Measurements from ENCODE around the gene EIF4G3.

The EIF4G3 gene

GRCh38 chr1:20987831-20988825, 188.6 kb downstream of the EIF4G3 start:
- no peak for DNase-seq

GRCh38 chr1:20983297-20983889, 193.3 kb downstream of the EIF4G3 start:
- no peak for DNase-seq

GRCh38 chr1:20982316-20982715, 194.4 kb downstream of the EIF4G3 start:
- DNase-seq: no peak

GRCh38 chr1:20981915-20982314, 194.8 kb downstream of the EIF4G3 start:
- DNase-seq: no peak

GRCh38 chr1:20980051-20980450, 196.6 kb downstream of the EIF4G3 start:
- DNase-seq: no peak

- no peak for DNase-seq
Measured at GRCh38 chr1:20978413-20978812, 198.3 kb downstream of the EIF4G3 start.

GRCh38 chr1:20975668-20976067, 201.0 kb downstream of the EIF4G3 start:
- DNase-seq: no peak

GRCh38 chr1:20974951-20975350, 201.7 kb downstream of the EIF4G3 start:
- no peak for DNase-seq

- DNase-seq: no peak
Measured at GRCh38 chr1:20974069-20974468, 202.6 kb downstream of the EIF4G3 start.

- DNase-seq: no peak
Measured at GRCh38 chr1:20972855-20973254, 203.8 kb downstream of the EIF4G3 start.

- peak in 1 of 2 donors; percentile 1 for DNase-seq
Measured at GRCh38 chr1:20964540-20965484, 211.9 kb downstream of the EIF4G3 start.

- no peak for DNase-seq
Measured at GRCh38 chr1:20962576-20963258, 214.0 kb downstream of the EIF4G3 start.

- DNase-seq: no peak
Measured at GRCh38 chr1:20958430-20958829, 218.3 kb downstream of the EIF4G3 start.

GRCh38 chr1:20956272-20956671, 220.4 kb downstream of the EIF4G3 start:
- DNase-seq: no peak

- DNase-seq: no peak
Measured at GRCh38 chr1:20950679-20951078, 226.0 kb downstream of the EIF4G3 start.

- no peak for DNase-seq
Measured at GRCh38 chr1:20949871-20950590, 226.7 kb downstream of the EIF4G3 start.

GRCh38 chr1:20948101-20948500, 228.6 kb downstream of the EIF4G3 start:
- DNase-seq: no peak

- no peak for DNase-seq
Measured at GRCh38 chr1:20947409-20947808, 229.3 kb downstream of the EIF4G3 start.

GRCh38 chr1:20936621-20937020, 240.1 kb downstream of the EIF4G3 start:
- no peak for DNase-seq

- DNase-seq: no peak
Measured at GRCh38 chr1:20936216-20936615, 240.5 kb downstream of the EIF4G3 start.

- no peak for DNase-seq
Measured at GRCh38 chr1:20935717-20936116, 241.0 kb downstream of the EIF4G3 start.
